ENCODE measurements around the gene PTPRQ. TPM values are rescaled to one million over a fixed set of nuclear protein-coding genes. Genes with fewer than 3 reads are reported as not detected.

Gene PTPRQ
- total RNA-seq, 2 donors from 2014 or later, result 9.8 to 13.7 TPM

DNA sequence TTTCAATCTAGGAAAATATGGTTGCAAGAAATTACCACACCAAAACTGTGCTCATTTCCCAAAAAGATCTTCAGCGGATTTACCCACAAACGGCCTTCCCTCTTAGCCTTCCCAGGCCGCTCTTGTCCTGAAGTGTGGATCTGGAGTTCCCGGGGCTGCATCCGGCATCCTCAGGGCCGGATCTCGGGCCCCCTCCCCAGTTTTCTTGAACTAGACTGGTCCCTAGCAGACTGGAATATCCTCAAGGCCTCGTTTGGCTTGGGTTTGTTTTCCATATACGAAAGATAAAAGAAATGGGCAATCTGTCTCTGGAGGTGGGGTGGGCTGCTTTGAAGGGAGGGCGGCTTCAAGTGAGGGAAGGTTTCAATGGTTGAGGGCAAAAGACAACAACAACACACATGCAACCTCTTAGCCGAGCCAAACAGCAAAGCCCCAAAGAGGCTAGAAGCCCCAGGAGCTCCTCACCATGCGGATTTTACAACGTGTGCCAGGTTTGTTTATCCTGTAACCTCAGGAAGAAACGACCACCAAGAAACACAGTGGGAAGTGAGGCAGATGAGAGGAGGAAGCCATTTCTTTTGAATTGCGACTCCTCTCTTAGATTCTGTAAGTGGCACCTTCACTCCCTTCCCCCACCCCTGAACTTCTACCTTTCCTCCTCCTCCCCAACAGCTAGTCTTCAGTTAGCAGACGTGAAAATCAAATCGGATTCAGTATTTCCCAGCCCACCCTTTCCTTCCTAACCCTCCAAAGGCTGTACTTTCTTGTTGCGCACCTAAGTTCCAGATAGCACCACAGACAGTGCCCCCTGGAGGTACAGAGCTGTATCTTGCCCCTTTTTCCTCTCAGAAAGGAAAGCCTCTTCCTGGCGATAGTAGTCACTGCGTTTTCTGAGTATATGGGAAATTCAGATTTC, 266.0 kb downstream of the PTPRQ start:
- intact Hi-C loops (cut with DNase I), result no loop called here
- ATAC-seq (no peak), DNase-seq (no peak)

- ATAC-seq (no peak), DNase-seq (no peak)
- intact Hi-C loops (cut with DNase I), result no loop called here
Measured at GRCh38 chr12:80710727-80711449, 266.9 kb downstream of the PTPRQ start.

- DNase-seq, result no peak
- intact Hi-C loops (cut with DNase I), result no loop called here
- no peak for ATAC-seq
Measured at GRCh38 chr12:80711866-80712265, 267.8 kb downstream of the PTPRQ start.

GRCh38 chr12:80712866-80713265, 268.8 kb downstream of the PTPRQ start:
- intact Hi-C loops (cut with DNase I), result no loop called here
- ATAC-seq (no peak), DNase-seq (no peak)

- ATAC-seq, result no peak
- DNase-seq, result no peak
- intact Hi-C loops (cut with DNase I), result no loop called here
Measured at GRCh38 chr12:80713419-80713818, 269.4 kb downstream of the PTPRQ start.

GRCh38 chr12:80714055-80714454, 270.0 kb downstream of the PTPRQ start:
- no peak for ATAC-seq
- no peak for DNase-seq
- intact Hi-C loops (cut with DNase I), result no loop called here

- ATAC-seq, result no peak
- DNase-seq, result no peak
- intact Hi-C loops (cut with DNase I), result no loop called here
Measured at GRCh38 chr12:80714846-80715245, 270.8 kb downstream of the PTPRQ start.

DNA sequence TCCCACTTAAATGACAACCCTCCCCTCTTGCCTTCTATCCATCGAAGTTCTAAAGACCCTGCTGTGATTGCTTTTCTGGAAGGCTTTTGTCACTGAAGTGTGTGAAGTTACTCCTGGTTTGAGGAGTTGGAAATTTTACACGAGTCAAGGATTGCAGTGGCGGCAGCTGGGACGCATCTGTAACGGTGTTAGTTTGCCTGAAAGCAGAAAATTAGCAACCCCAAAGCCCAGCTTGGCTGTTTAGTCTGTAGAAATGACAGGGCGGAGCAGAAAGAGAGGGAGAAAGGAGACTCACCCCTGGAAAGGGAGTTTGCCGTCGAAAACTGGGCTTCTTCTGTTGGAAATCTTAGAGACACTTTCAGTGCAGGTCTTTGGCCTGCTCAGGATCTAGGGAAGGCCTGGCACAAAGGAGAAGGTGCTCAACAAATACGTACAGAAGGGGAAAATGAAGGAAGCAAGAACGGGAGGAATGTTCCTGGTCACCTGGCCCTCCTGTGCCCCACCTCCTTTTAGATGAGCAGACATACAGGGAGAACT, 271.7 kb downstream of the PTPRQ start:
- intact Hi-C loops (cut with DNase I), result no loop called here
- DNase-seq, result no peak
- no peak for ATAC-seq

- ATAC-seq (no peak), DNase-seq (no peak)
- intact Hi-C loops (cut with DNase I), result no loop called here
Measured at GRCh38 chr12:80716696-80717469, 272.8 kb downstream of the PTPRQ start, which contains the start of gene MYF5. MYF5 (plus strand) TSS chr12:80716912; CDS start chr12:80717064, 152 bp downstream.

- intact Hi-C loops (cut with DNase I), result no loop called here
- ATAC-seq (no peak), DNase-seq (no peak)
Measured at GRCh38 chr12:80717856-80718255, 273.8 kb downstream of the PTPRQ start.

- intact Hi-C loops (cut with DNase I), result no loop called here
- no peak for DNase-seq
- ATAC-seq, result no peak
Measured at GRCh38 chr12:80720516-80720915, 276.5 kb downstream of the PTPRQ start.

DNA sequence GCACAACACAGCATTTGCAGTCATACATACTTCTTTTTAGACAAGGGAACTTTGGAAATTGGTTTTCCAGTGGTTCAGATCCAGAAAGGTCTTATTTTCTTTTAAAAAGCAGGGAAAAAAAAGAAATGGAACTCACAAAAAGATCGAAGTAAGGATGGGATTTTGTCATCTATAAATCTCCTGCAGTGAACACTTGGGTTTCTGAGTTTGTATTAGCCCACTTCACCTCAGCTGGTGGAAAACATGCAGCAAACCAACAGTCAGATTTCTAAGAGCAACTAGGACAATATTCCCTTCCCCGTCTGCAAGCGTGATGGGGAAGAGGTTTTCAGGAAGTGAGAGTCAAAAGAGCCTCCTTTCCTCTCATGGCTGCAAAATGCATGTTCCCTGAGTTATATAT, 277.3 kb downstream of the PTPRQ start:
- DNase-seq (no peak), ATAC-seq (no peak)
- intact Hi-C loops (cut with DNase I), result no loop called here
